IPS DF 4.7 (cell line): ENCODE results near the gene ANXA8L1.
A peak's percentile ranks its signal among the peaks of the same experiment; 100 is the strongest.
"Not testable (repeated sequence)": the region's sequence is repeated elsewhere in the genome, so short reads cannot be mapped to it uniquely, and the experiment has no call there.

Experiments used
- DNase-seq: peaks from one replicate; pipeline ENCODE4 v3.0.0-alpha.2; 2013; ENCODE audit warnings: low spot score; ENCODE audit errors: extremely low read depth

ANXA8L1 gene

GRCh38 chr10:46396441-46397279 lies 21.1 kb downstream of the ANXA8L1 start:
- peak; percentile 19 for DNase-seq

DNA sequence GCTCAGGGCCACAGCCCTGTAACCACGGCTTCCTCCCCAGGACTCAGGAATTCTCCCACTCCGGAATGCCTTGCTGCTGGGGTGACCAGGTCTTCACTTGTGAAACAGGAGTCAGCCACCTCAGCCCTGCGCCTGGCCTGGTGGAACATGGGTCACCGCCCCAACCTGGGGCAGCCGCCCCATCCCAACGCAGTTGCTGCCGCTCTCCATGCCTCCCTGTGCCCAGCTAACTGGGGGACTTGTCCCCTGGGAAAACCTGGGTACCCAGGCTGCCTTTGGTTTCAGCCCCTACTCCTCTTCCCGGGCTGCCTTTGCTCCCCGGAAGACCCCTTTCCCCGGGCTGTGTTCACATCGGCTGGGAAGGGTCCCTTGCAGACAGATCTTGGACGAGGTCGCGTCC lies 22.2 kb downstream of the ANXA8L1 start:
- not testable (repeated sequence) for DNase-seq

DNA sequence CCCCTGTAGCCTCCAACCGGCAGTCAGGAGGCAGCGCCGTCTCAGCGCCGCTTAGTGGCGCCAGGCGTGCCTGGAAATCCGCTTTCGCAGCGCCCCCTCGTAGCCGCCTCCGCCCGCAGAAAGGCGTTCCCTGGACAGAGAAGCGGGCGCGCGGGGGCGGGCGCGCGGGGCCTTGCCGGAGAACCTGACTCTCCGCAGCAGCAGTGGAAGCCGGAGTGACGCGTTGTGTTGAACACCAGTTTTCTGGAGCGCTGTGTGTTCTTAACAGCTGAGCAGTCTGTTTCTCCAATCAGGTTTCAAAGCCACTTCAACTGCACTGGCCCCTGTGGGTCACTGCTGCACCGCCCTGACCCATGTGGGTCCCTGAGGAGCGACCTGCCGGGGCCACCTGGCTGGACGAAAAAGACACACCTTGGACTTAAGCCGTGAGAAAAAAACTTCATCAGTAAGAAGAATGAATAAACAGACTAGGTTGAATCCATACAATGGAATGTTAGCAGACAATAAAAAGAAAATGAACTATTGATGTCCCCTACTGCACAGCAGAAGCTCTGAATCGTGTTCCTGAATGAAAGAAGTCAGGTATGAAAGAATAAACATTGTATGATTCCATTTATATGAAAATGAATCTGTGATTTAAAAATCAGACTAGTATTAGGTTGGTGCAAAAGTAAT lies 22.8 kb downstream of the ANXA8L1 start:
- DNase-seq, result not testable (repeated sequence)

DNA sequence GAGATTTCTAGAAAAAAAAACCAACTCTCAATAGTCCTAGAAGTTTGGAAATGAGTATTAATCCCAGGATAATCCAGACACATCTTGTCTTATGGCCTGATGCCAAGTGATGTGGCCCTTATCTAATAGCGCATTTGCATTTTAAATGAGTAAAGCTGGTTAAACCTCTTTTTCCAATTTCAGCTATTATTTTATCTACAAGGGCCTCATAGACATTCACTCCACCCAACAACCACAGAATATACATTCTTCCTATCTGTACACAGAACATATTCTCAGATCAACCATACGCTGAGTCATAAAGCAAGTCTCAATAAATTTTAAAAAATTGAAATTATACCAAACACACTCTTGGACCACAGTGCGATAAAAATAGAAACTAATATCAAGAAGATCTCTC lies 34.0 kb downstream of the ANXA8L1 start:
- not testable (repeated sequence) for DNase-seq

DNA sequence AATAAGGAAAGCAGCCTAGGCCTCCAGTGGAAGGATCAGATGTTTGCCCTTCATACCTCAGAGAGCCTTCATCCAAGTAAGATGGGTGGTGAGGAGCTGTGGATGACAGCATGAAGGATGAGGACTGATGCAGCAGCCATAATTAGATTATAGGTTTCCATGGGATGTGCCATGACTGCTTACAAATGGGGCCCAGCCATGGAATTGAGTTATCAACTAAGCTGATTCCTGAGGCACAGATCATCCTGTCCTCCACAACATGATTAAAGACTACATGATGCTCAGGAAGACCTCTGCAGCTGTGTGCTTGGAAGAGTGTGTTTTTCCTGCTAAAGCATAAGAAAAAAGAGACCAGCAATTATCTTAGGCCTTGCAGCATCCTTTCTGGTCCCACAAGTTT lies 35.5 kb downstream of the ANXA8L1 start:
- DNase-seq, result not testable (repeated sequence)

DNA sequence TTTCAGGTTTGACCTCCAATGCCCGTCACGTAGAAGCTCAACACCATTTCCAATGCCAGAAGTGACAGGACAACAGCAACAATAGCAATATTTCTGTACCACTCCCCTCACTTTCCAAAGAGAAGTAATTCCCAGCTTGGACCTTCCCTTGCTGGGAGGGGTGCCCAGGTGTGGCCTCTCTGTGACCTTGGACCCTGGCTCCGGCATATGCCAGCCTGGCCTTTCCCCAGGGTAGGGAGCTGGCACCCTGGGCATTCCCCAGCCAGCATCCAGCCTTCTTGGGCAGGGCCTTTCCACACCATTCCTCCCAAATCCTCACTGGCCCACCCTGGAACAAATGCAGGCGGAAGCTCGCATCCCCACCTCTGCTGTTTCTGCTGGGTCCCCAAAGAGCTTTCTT lies 37.1 kb downstream of the ANXA8L1 start:
- DNase-seq, result not testable (repeated sequence)

DNA sequence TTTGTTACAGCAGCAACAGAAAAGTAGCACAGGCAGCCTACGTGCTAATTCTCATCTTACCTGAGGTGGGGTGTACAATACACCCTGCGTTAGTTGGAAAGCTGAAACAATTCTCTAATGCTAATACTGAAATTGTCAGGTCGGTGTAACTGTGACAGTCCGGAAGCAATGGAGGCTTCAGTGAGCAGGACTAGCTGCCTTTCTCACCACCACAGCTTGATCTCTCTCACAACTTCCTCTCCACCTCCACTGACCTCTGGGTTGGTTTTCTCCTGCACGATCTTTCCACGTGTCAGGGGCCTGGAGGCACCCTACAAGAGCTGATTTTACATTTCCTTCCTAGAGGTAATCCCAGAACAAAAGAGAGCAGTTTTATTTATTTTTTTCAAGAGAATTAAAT lies 39.7 kb downstream of the ANXA8L1 start:
- not testable (repeated sequence) for DNase-seq

DNA sequence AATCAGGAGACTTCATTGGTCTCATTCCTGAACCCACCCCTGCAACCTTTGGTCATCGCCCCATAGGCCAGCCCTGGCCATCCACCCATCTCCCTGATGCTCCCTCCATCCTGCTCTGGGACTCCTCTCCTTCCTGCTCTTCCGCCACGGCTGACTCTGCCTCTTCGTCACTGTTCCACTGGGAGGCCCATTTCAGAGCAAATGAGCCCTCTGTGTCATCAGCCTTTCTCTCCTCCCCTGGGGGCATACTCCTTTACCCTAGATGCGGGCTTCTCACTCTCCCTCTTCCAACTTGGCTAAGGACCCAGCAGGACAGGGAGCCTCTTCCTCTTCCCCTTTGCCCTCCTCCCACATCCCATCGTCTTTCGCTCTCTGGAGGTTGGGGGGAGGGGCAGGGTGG lies 42.7 kb downstream of the ANXA8L1 start:
- DNase-seq, result not testable (repeated sequence)

DNA sequence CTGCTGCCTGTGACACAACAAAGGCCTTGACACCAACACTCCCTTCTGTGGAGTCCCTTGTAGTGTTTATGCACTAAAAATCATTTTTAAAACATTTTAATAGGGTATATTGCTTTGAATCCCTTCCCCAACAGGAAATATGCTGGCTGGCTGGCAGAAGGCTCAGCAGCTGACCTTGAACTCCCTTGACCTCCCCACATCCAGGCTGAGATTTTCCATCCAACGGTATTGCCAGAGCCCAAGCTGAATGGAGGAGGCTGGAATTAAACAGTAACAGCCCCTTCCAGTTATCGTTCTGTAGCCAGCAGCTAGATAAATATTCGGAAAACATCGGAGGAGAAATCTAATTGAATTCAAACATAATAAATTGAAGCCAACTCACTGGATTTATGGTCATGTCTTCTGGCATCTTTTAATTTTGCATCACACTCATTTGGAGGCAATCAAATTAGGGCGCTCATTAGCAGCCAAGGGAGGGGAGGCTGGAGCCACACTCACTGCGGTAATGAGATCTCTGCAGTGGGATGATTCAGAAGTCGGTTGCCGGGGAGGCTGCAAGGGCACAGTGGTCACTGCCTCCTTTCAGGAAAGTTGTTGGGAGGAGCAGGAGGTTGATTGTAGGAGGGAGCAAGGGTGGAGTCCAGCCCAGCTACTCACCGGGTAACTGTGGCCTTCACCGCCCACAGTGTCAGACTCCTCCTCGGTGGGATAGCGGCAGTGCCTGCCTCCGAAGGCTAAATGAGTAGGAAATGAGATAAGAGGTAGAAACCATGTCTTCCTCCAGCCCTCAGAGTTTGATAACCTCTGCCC lies 44.2 kb downstream of the ANXA8L1 start:
- DNase-seq, result not testable (repeated sequence)

- not testable (repeated sequence) for DNase-seq
Measured at GRCh38 chr10:46423550-46423949, 48.0 kb downstream of the ANXA8L1 start.

DNA sequence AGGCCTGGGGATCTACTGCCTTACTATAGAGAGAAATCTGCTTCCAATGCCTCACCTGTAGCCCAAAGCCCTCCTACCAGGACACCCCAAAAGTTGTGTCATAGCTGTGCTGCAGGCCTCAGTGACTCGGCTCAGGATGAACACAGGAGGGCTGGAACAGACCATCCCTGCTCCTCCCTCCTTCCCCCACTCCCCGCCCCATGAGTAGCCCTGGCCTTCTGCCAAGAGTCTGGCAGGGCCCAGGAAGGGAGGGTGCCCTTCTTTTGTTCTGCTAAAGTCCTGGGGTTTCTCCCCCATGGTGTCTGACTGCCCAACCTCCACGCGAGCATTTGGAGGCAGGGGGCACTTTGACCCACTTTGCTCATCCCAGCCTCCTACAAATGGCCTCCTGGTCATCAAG lies 65.4 kb downstream of the ANXA8L1 start:
- DNase-seq, result not testable (repeated sequence)
